Astrocyte (in vitro differentiated cells and primary cell): ENCODE results near the gene DLGAP4. TPM values are rescaled to one million over a fixed set of nuclear protein-coding genes. Genes with fewer than 3 reads are reported as not detected.

Experiments used
- DNase-seq: peaks from one replicate; pipeline ENCODE4 v3.0.0-alpha.2; 2010; ENCODE audit warnings: low read depth
- FAIRE-seq: peaks from 2 replicates; lab custom pipeline; 2011; peaks lifted over from hg19 to GRCh38; lab: Jason Lieb, UNC
- H2AFZ ChIP-seq: 2 replicates; pipeline ENCODE4 v1.6.0; 2012; ENCODE audit warnings: low read depth, low read length, inconsistent platforms
- H3K27ac ChIP-seq: 2 replicates; pipeline ENCODE4 v1.5.1; 2011; ENCODE audit warnings: low read depth, low read length, inconsistent platforms
- H3K27me3 ChIP-seq: 2 replicates; pipeline ENCODE4 v1.6.0; 2011; ENCODE audit warnings: low read length, inconsistent platforms; ENCODE audit not compliant: insufficient read depth
- H3K36me3 ChIP-seq: 2 replicates; pipeline ENCODE4 v1.5.1; 2011; ENCODE audit warnings: low read length, inconsistent platforms; ENCODE audit not compliant: insufficient read depth
- H3K4me1 ChIP-seq: 2 replicates; pipeline ENCODE4 v1.5.1; 2011; ENCODE audit warnings: low read length, inconsistent platforms; ENCODE audit not compliant: insufficient read depth
- H3K4me2 ChIP-seq: 2 replicates; pipeline ENCODE4 v1.6.0; 2012; ENCODE audit warnings: low read length, inconsistent platforms
- H3K4me3 ChIP-seq: 2 replicates; pipeline ENCODE4 v1.5.1; 2011; ENCODE audit warnings: low read depth, mild to moderate bottlenecking, low read length, inconsistent platforms; ENCODE audit not compliant: insufficient read depth
- H3K79me2 ChIP-seq: 2 replicates; pipeline ENCODE4 v1.6.0; 2012; ENCODE audit warnings: mild to moderate bottlenecking, low read length, inconsistent platforms; ENCODE audit not compliant: insufficient read depth
- H3K9ac ChIP-seq: 2 replicates; pipeline ENCODE4 v1.6.0; 2012; ENCODE audit warnings: mild to moderate bottlenecking, low read length, inconsistent platforms
- H3K9me3 ChIP-seq: 2 replicates; pipeline ENCODE4 v1.5.1; 2012; ENCODE audit warnings: low read depth, mild to moderate bottlenecking, low read length, inconsistent platforms; ENCODE audit not compliant: insufficient read depth
- H4K20me1 ChIP-seq: 2 replicates; pipeline ENCODE4 v1.6.0; 2012; ENCODE audit warnings: low read length, inconsistent platforms; ENCODE audit not compliant: insufficient read depth
- H3K27ac Mint-ChIP-seq: one replicate; pipeline ENCODE4 v1.8.0; 2021; ENCODE audit warnings: mild to moderate bottlenecking, mixed read lengths; ENCODE audit not compliant: unreplicated experiment
- H3K27me3 Mint-ChIP-seq: one replicate; pipeline ENCODE4 v1.8.0; 2021; ENCODE audit warnings: low read depth, mixed read lengths; ENCODE audit not compliant: unreplicated experiment
- H3K36me3 Mint-ChIP-seq: one replicate; pipeline ENCODE4 v1.8.0; 2021; ENCODE audit warnings: low read depth, mixed read lengths; ENCODE audit not compliant: unreplicated experiment
- H3K4me1 Mint-ChIP-seq: one replicate; pipeline ENCODE4 v1.8.0; 2021; ENCODE audit warnings: low read depth, mixed read lengths; ENCODE audit not compliant: unreplicated experiment
- H3K4me3 Mint-ChIP-seq: one replicate; pipeline ENCODE4 v1.8.0; 2021; ENCODE audit warnings: mild to moderate bottlenecking, moderate library complexity, mixed read lengths; ENCODE audit not compliant: unreplicated experiment
- H3K9me3 Mint-ChIP-seq: one replicate; pipeline ENCODE4 v1.8.0; 2021; ENCODE audit warnings: mild to moderate bottlenecking, mixed read lengths; ENCODE audit not compliant: unreplicated experiment
- EZH2 ChIP-seq: IDR thresholded peaks from 2 replicates; pipeline ENCODE4 v1.6.1; 2012; ENCODE audit warnings: mild to moderate bottlenecking, low read length, inconsistent platforms; ENCODE audit not compliant: insufficient read depth
- total RNA-seq: library from RNA; stranded (reverse); gene quantifications from 2 replicates; pipeline ENCODE4 v1.2.1, GENCODE V29; 2021
- TF ChIP-seq, protein P1 (sequence below): IDR thresholded peaks from 2 replicates; pipeline ENCODE4 v1.5.1; 2011; ENCODE audit warnings: low read depth, mild to moderate bottlenecking, inconsistent platforms, low read length, moderate library complexity; ENCODE audit not compliant: insufficient read depth

Gene DLGAP4
- total RNA-seq, 1 donor from 2014 or later = 135 TPM

DNA sequence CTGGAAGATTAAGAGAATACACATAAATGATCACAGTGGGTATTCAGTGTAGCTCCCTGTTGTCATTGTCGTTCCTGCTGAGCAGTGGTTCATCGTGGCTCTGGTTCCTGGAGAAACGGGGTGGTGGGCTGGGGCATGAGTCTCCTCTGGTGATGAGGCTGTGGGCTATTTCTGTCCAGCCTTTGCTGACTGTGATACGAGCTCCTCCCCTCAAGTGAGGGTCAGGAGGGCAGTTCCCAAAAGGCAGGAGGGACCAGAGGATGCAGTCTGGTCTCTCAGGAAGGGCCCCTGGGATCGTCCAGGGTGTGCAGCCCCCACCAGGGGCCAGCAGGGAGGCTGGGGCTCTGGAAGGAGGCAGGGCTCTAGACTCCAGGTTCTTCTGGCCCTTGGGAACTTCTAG, 31.1 kb upstream of the DLGAP4 start:
- H3K4me3 ChIP-seq = no peak overlapping the region
- H3K4me2 ChIP-seq = no peak overlapping the region
- H3K79me2 ChIP-seq = no peaks in the 10 kb centered on the region
- no peaks in the 10 kb centered on the region for H3K9me3 ChIP-seq
- no peaks in the 10 kb centered on the region for H3K36me3 Mint-ChIP-seq
- no peak overlapping the region for H2AFZ ChIP-seq
- no peak overlapping the region for H3K27ac Mint-ChIP-seq
- no peak for FAIRE-seq
- no peak for TF ChIP-seq EZH2
- TF ChIP-seq, protein P1, sequence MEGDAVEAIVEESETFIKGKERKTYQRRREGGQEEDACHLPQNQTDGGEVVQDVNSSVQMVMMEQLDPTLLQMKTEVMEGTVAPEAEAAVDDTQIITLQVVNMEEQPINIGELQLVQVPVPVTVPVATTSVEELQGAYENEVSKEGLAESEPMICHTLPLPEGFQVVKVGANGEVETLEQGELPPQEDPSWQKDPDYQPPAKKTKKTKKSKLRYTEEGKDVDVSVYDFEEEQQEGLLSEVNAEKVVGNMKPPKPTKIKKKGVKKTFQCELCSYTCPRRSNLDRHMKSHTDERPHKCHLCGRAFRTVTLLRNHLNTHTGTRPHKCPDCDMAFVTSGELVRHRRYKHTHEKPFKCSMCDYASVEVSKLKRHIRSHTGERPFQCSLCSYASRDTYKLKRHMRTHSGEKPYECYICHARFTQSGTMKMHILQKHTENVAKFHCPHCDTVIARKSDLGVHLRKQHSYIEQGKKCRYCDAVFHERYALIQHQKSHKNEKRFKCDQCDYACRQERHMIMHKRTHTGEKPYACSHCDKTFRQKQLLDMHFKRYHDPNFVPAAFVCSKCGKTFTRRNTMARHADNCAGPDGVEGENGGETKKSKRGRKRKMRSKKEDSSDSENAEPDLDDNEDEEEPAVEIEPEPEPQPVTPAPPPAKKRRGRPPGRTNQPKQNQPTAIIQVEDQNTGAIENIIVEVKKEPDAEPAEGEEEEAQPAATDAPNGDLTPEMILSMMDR = no peak
- no peak overlapping the region for H3K9ac ChIP-seq
- peaks cover 2% of the 10 kb centered on the region for H3K4me1 Mint-ChIP-seq
- no peak for DNase-seq
- H3K4me3 Mint-ChIP-seq = no peak overlapping the region
- H3K36me3 ChIP-seq = no peaks in the 10 kb centered on the region
- no peaks in the 10 kb centered on the region for H3K4me1 ChIP-seq
- H3K27me3 ChIP-seq = peaks cover 18% of the 10 kb centered on the region
- no peaks in the 10 kb centered on the region for H3K9me3 Mint-ChIP-seq
- H3K27me3 Mint-ChIP-seq = peaks cover 18% of the 10 kb centered on the region
- H3K27ac ChIP-seq = no peak overlapping the region
- H4K20me1 ChIP-seq = no peaks in the 10 kb centered on the region

DNA sequence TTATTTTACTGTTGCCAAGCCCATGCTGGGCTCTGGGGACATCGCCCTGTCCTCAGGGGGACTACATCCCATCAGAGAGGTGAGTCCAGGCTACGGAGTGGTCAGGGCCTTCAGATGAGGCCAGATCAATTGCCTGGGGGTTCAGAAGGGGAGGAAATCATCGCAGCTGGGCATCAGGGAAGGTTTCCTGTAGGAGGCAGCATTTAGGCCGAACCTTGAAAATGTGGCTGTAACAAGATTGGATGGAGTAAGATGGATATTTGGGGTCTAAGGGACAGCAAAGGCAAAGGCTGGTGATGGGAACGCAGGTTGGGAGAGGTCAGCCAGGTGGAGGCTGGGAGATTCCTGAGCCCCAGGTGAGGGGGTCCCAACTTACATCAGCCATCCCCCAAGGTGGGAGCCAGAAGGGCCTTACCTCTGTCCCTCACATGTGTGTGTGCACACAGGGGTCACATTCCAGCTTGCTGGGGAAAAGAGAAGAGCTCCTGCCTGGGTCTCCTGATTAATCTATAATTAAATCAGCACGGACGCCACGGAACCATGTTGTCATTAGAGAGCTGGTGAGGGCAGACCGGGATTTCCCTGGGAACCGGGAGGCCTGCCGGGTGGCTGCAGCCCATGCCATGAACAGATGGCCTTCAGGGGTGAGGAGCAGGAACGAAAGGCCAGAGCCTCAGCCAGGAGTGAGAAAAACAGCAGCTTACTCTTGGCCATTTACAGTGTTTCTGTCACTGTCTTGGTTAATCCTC, 30.5 kb upstream of the DLGAP4 start:
- no peak overlapping the region for H3K27ac Mint-ChIP-seq

More for the DNA sequence above, 30.5 kb upstream of the DLGAP4 start:
- Histone ChIP-seq H3K4me3 (no peak overlapping the region), H3K27ac (no peak overlapping the region), H3K4me2 (no peak overlapping the region), H3K4me1 (no peaks in the 10 kb centered on the region), H3K9ac (no peak overlapping the region), H3K36me3 (no peaks in the 10 kb centered on the region), H3K27me3 (peaks cover 18% of the 10 kb centered on the region), H2AFZ (no peak overlapping the region), H4K20me1 (no peaks in the 10 kb centered on the region), H3K79me2 (no peaks in the 10 kb centered on the region), H3K9me3 (no peaks in the 10 kb centered on the region)
- DNase-seq (no peak), FAIRE-seq (no peak)
- H3K4me1 Mint-ChIP-seq = peaks cover 2% of the 10 kb centered on the region
- peaks cover 20% of the 10 kb centered on the region for H3K27me3 Mint-ChIP-seq
- H3K4me3 Mint-ChIP-seq = no peak overlapping the region
- no peaks in the 10 kb centered on the region for H3K36me3 Mint-ChIP-seq
- no peaks in the 10 kb centered on the region for H3K9me3 Mint-ChIP-seq
- TF ChIP-seq, protein P1 = no peak
- TF ChIP-seq EZH2 = no peak
